ENCODE results near the gene CBX1. TPM values are rescaled to one million over a fixed set of nuclear protein-coding genes. Genes with fewer than 3 reads are reported as not detected.

Gene CBX1
- total and polyA plus RNA-seq, 10 of the 15 experiments (the other 5 are each of a cell fraction or from before 2014, with no cell fraction given): 11.8 to 99.2 (median 43.5) TPM

DNA sequence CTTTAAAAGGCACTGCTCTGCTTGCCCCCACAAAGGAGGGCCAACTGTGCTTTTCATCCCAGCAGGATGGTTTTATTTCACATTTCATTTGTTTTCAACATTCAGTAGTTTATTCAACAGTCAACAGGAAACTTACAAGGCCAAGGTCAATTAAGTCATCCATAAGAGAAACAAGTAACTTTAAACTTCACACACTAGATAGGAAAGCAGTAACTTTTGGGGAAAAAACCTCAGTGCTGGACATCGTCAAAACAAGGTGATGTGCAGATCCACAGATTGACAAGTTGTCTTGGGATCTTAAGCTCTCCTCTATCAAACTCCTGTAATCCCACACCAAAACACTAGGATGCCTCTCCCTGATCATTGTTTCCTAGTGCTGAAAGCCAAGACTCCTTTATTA, 34.6 kb downstream of the CBX1 start:
- Histone ChIP-seq H3K9me3 (replicated peaks; ENCODE audit: control insufficient read depth, insufficient read depth, low read length) (no peaks in the 10 kb centered on the region), H3K79me2 (ENCODE audit: control insufficient read depth, insufficient read depth, low read length) (no peaks in the 10 kb centered on the region), H3K27ac (ENCODE audit: control insufficient read depth, insufficient read depth) (no peak overlapping the region), H4K20me1 (ENCODE audit: control insufficient read depth, insufficient read depth) (no peaks in the 10 kb centered on the region), H3K27me3 (replicated peaks in 1 of 2; ENCODE audit: control insufficient read depth in 2 of 2, insufficient read depth in 2 of 2, low read length in 1 of 2) (no peaks in the 10 kb centered on the region), H2AFZ (ENCODE audit: control insufficient read depth, low read depth, low read length) (no peak overlapping the region), H3K36me3 (ENCODE audit: control insufficient read depth in 2 of 2, insufficient read depth in 2 of 2, low read length in 1 of 2) (peaks cover 6 to 26% of the 10 kb centered on the region in 2 experiments; a peak in 3 of 4 replicates), H3K4me3 (no peak overlapping the region), H3K9ac (ENCODE audit: control insufficient read depth, insufficient read depth, low read length) (no peak overlapping the region), H3K4me1 (ENCODE audit: control insufficient read depth, insufficient read depth, low read length) (no peaks in the 10 kb centered on the region), H3K4me2 (ENCODE audit: control insufficient read depth, insufficient read depth) (no peak overlapping the region)
- ChIA-PET RAD21 (ENCODE audit: unreplicated experiment) (interaction anchor here (0.8 kb wide), 1 partner anchor 9 kb away, joined by 3 read pairs; no protein-coding TSS in a partner anchor), POLR2A (interaction anchor here (0.6 to 1.4 kb wide), 3 partner anchors 9 to 28 kb away, joined by 3 to 4 read pairs (median 4); no protein-coding TSS in a partner anchor), CTCF (interaction anchor here (0.8 to 5.7 kb wide), 5 partner anchors 11 to 40 kb away, joined by 3 to 44 read pairs (median 4); no protein-coding TSS in a partner anchor), SMC1A (ENCODE audit: uncharacterized antibody, unreplicated experiment) (interaction anchor here (0.7 to 2.8 kb wide), 5 partner anchors 9 to 49 kb away, joined by 3 to 9 read pairs (median 4); no protein-coding TSS in a partner anchor)
- DNase-seq (ENCODE audit: low read depth, low spot score) (no peak), FAIRE-seq (no peak), ATAC-seq (no peak)
- intact Hi-C loops (cut with micrococcal nuclease; ENCODE audit: unreplicated experiment) (no loop called here), in situ Hi-C loops (cut with MboI) (loop anchor here (5.0 kb wide), 1 partner anchor 39 kb away; no protein-coding TSS in a partner anchor)
- 100% methylated on average over 1 of the region's 1 CpG for WGBS (ENCODE audit: insufficient coverage, insufficient replicate concordance, low lambda C conversion rate, missing lambda C conversion rate)
- TF ChIP-seq TARDBP (IDR thresholded peaks at IDR 0.05; ENCODE audit: borderline replicate concordance): no peak
- TF ChIP-seq HDGF (IDR thresholded peaks at IDR 0.05): no peak
- no peak for TF ChIP-seq CHD2 (IDR thresholded peaks at IDR 0.05; ENCODE audit: borderline replicate concordance, low read depth, low read length)
- TF ChIP-seq, protein P1, sequence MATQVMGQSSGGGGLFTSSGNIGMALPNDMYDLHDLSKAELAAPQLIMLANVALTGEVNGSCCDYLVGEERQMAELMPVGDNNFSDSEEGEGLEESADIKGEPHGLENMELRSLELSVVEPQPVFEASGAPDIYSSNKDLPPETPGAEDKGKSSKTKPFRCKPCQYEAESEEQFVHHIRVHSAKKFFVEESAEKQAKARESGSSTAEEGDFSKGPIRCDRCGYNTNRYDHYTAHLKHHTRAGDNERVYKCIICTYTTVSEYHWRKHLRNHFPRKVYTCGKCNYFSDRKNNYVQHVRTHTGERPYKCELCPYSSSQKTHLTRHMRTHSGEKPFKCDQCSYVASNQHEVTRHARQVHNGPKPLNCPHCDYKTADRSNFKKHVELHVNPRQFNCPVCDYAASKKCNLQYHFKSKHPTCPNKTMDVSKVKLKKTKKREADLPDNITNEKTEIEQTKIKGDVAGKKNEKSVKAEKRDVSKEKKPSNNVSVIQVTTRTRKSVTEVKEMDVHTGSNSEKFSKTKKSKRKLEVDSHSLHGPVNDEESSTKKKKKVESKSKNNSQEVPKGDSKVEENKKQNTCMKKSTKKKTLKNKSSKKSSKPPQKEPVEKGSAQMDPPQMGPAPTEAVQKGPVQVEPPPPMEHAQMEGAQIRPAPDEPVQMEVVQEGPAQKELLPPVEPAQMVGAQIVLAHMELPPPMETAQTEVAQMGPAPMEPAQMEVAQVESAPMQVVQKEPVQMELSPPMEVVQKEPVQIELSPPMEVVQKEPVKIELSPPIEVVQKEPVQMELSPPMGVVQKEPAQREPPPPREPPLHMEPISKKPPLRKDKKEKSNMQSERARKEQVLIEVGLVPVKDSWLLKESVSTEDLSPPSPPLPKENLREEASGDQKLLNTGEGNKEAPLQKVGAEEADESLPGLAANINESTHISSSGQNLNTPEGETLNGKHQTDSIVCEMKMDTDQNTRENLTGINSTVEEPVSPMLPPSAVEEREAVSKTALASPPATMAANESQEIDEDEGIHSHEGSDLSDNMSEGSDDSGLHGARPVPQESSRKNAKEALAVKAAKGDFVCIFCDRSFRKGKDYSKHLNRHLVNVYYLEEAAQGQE (IDR thresholded peaks at IDR 0.05; ENCODE audit: low read depth, low read length): no peak
- TF ChIP-seq POLR2AphosphoS2 (IDR thresholded peaks at IDR 0.05; ENCODE audit: low read depth, low read length): no peak
- TF ChIP-seq CBX5 (IDR thresholded peaks at IDR 0.05; ENCODE audit: low read depth): no peak
- no peak for TF ChIP-seq TAF1 (IDR thresholded peaks at IDR 0.05; ENCODE audit: borderline replicate concordance, low read depth, low read length)
- TF ChIP-seq, protein P2, sequence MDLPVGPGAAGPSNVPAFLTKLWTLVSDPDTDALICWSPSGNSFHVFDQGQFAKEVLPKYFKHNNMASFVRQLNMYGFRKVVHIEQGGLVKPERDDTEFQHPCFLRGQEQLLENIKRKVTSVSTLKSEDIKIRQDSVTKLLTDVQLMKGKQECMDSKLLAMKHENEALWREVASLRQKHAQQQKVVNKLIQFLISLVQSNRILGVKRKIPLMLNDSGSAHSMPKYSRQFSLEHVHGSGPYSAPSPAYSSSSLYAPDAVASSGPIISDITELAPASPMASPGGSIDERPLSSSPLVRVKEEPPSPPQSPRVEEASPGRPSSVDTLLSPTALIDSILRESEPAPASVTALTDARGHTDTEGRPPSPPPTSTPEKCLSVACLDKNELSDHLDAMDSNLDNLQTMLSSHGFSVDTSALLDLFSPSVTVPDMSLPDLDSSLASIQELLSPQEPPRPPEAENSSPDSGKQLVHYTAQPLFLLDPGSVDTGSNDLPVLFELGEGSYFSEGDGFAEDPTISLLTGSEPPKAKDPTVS (IDR thresholded peaks at IDR 0.05; ENCODE audit: low read depth, low read length): no peak
- TF ChIP-seq SUPT20H (IDR thresholded peaks at IDR 0.05; ENCODE audit: borderline replicate concordance, control insufficient read depth, low read depth, low read length): no peak
- TF ChIP-seq, protein P3, sequence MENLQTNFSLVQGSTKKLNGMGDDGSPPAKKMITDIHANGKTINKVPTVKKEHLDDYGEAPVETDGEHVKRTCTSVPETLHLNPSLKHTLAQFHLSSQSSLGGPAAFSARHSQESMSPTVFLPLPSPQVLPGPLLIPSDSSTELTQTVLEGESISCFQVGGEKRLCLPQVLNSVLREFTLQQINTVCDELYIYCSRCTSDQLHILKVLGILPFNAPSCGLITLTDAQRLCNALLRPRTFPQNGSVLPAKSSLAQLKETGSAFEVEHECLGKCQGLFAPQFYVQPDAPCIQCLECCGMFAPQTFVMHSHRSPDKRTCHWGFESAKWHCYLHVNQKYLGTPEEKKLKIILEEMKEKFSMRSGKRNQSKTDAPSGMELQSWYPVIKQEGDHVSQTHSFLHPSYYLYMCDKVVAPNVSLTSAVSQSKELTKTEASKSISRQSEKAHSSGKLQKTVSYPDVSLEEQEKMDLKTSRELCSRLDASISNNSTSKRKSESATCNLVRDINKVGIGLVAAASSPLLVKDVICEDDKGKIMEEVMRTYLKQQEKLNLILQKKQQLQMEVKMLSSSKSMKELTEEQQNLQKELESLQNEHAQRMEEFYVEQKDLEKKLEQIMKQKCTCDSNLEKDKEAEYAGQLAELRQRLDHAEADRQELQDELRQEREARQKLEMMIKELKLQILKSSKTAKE (IDR thresholded peaks at IDR 0.05; ENCODE audit: low read depth, poor library complexity, severe bottlenecking): no peak
- TF ChIP-seq CBX3 (IDR thresholded peaks at IDR 0.05; ENCODE audit: borderline replicate concordance, low read depth): no peak
- no peak for TF ChIP-seq KAT2A (conservative IDR thresholded peaks at IDR 0.05; ENCODE audit: control insufficient read depth, low read depth, low read length)
- BruUV-seq (replicated peaks): TSS peak; percentile 18
